GM19452 (cell line): ENCODE measurements around the gene ALOX12B.
"Not testable (repeated sequence)": the region's sequence is repeated elsewhere in the genome, so short reads cannot be mapped to it uniquely, and the experiment has no call there.

Experiments used
- ATAC-seq: cut with Tn5 transposase; IDR thresholded peaks from one replicate; pipeline ENCODE4 v1.9.1; 2021; ENCODE audit not compliant: unreplicated experiment

ALOX12B gene

GRCh38 chr17:8046929-8047768 lies 40.4 kb downstream of the ALOX12B start:
- no peak for ATAC-seq

GRCh38 chr17:8046306-8046928 lies 41.1 kb downstream of the ALOX12B start:
- ATAC-seq: no peak

- no peak for ATAC-seq
Measured at GRCh38 chr17:8044819-8045810, 42.4 kb downstream of the ALOX12B start.

- ATAC-seq: no peak
Measured at GRCh38 chr17:8041979-8042378, 45.5 kb downstream of the ALOX12B start.

GRCh38 chr17:8041249-8041928 lies 46.1 kb downstream of the ALOX12B start:
- no peak for ATAC-seq

GRCh38 chr17:8039611-8040168 lies 47.8 kb downstream of the ALOX12B start:
- no peak for ATAC-seq

- ATAC-seq: no peak
Measured at GRCh38 chr17:8038954-8039610, 48.4 kb downstream of the ALOX12B start, which contains the start of gene ALOX15B. TSS of gene ALOX15B (plus strand) at chr17:8039059. CDS start at chr17:8039156, 97 bp downstream.

GRCh38 chr17:8032442-8032841 lies 55.1 kb downstream of the ALOX12B start:
- ATAC-seq: no peak

GRCh38 chr17:8031950-8032349 lies 55.6 kb downstream of the ALOX12B start:
- ATAC-seq: no peak

GRCh38 chr17:8031261-8031661 lies 56.3 kb downstream of the ALOX12B start:
- ATAC-seq: no peak

- ATAC-seq: no peak
Measured at GRCh38 chr17:8029121-8029520, 58.4 kb downstream of the ALOX12B start.

- no peak for ATAC-seq
Measured at GRCh38 chr17:8025176-8025911, 62.2 kb downstream of the ALOX12B start.

GRCh38 chr17:8024161-8024560 lies 63.4 kb downstream of the ALOX12B start:
- not testable (repeated sequence) for ATAC-seq
